Erythroblast (primary cell): Measurements from ENCODE around the gene ARHGAP8.

Source experiments
- GATA1 ChIP-seq: IDR thresholded peaks from 2 replicates; pipeline ENCODE4 v1.6.1; 2011; ENCODE audit warnings: low read depth, mild to moderate bottlenecking, control low read depth, low read length, moderate library complexity
- POLR2A ChIP-seq: IDR thresholded peaks from 2 replicates; pipeline ENCODE4 v1.6.1; 2011; ENCODE audit warnings: mild to moderate bottlenecking, low read length

DNA sequence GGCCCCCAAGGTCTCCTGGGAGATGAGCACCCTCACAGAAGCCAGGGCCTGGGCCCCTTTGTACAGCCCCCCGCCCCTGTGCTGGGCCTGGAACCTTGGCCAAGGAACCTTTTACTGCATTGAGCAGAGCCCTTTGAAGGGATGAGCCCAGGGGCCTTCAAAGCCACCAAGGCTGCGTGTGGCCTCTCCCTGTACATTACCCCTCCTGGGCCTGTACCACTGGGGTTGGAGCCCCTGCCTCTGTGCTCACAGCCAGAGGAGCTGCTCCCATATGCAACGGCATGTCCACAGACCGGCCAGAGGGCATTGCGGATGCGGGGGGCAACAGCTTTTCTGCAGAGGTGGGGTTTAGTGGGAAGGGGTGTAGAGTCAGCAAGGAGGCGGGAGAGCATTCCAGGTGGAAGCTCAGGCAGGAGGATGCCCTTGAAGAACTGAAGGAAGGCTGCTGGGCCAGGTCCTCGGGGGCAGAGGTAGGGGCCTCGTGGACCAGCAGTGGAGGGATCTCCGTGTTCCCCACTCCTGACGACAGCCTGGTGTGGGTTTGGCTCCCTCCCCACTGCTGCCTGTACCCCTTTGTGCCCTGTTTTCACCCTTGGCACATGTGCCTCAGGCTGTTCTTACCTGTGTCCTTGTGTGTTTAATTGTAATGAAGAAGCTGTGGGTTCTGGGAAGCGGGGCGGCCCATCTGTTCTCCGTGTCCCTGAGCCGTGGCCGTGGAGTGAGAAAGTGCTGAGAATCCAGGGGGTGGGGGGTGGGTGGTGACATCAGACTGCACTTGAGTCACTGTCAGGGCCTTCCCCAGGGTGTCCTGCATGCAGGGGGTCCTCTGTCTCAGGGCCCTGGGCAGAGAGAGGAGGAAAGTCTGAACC lies 46.9 kb downstream of the ARHGAP8 start:
- no peak for TF ChIP-seq POLR2A
- TF ChIP-seq GATA1: no peak
